IMR-90 (cell line): ENCODE measurements around the gene DRC7. TPM values are rescaled to one million over a fixed set of nuclear protein-coding genes. Genes with fewer than 3 reads are reported as not detected.

Experiments used
- ATAC-seq: fragments of 200-7000 bp; cut with Tn5 transposase; 2 replicates; pipeline ENCODE4 v1.9.1; 2020; ENCODE audit warnings: low read depth, mild to moderate bottlenecking, moderate library complexity
- BruUV-seq: library from RNA; stranded (reverse); fragments of 400-500 nt; replicated peaks from 2 replicates; lab custom pipeline; 2021; lab: Mats Ljungman, UMichigan
- CTCF ChIA-PET: fragments of 300-600 bp; formaldehyde crosslinking; extraction: SDS; loops from one replicate; lab custom pipeline; 2021; ENCODE audit warnings: antibody characterized with exemption; lab: Yijun Ruan, JAX
- POLR2A ChIA-PET: fragments of 300-600 bp; sonication (Branson Sonifier 250); formaldehyde crosslinking; loops from one replicate; lab custom pipeline; 2022; ENCODE audit warnings: antibody characterized with exemption; ENCODE audit not compliant: unreplicated experiment; lab: Charles Lee
- DNase-seq: peaks from one replicate; pipeline ENCODE4 v3.0.0; 2013
- H2AFZ ChIP-seq: replicated peaks from 2 replicates; pipeline ENCODE3; 2013; ENCODE audit warnings: low read length, mild to moderate bottlenecking; ENCODE audit not compliant: poor library complexity
- H2AK5ac ChIP-seq: 2 replicates; pipeline ENCODE4 v1.6.1; 2013; ENCODE audit warnings: low read depth, low read length, inconsistent platforms
- H2AK9ac ChIP-seq: replicated peaks from 2 replicates; pipeline ENCODE3; 2013; ENCODE audit warnings: mild to moderate bottlenecking, low read depth, low read length, moderate library complexity; ENCODE audit not compliant: poor library complexity
- H2BK120ac ChIP-seq: 2 replicates; pipeline ENCODE4 v1.6.1; 2013; ENCODE audit warnings: low read depth, low read length, inconsistent platforms
- H2BK15ac ChIP-seq: 3 replicates; pipeline ENCODE4 v1.6.1; 2013; ENCODE audit warnings: low read depth, low read length, inconsistent platforms
- H2BK20ac ChIP-seq: 2 replicates; pipeline ENCODE4 v1.6.1; 2013; ENCODE audit warnings: low read depth, mild to moderate bottlenecking, inconsistent platforms, low read length, moderate library complexity
- H2BK5ac ChIP-seq: 2 replicates; pipeline ENCODE4 v1.6.1; 2013; ENCODE audit warnings: mild to moderate bottlenecking, low read depth, low read length, inconsistent platforms; ENCODE audit not compliant: poor library complexity, severe bottlenecking
- H3K14ac ChIP-seq: replicated peaks from 2 replicates; pipeline ENCODE4 v1.6.1; 2013; ENCODE audit warnings: low read depth, low read length, inconsistent platforms
- H3K18ac ChIP-seq: 2 replicates; pipeline ENCODE4 v1.6.1; 2013; ENCODE audit warnings: low read depth, low read length, control low read depth
- H3K23ac ChIP-seq: 2 replicates; pipeline ENCODE4 v1.6.1; 2013; ENCODE audit warnings: low read depth, low read length, inconsistent platforms
- H3K27ac ChIP-seq: 2 replicates; pipeline ENCODE4 v1.5.1; 2013; ENCODE audit warnings: mild to moderate bottlenecking, control low read depth, low read length; ENCODE audit not compliant: insufficient read depth
- H3K27me3 ChIP-seq: 2 replicates; pipeline ENCODE4 v1.6.1; 2013; ENCODE audit warnings: low read length; ENCODE audit not compliant: control insufficient read depth, insufficient read depth
- H3K36me3 ChIP-seq: 2 replicates; pipeline ENCODE4 v1.6.1; 2013; ENCODE audit warnings: low read length, mixed read lengths; ENCODE audit not compliant: control insufficient read depth, insufficient read depth
- H3K4ac ChIP-seq: 2 replicates; pipeline ENCODE4 v1.6.1; 2013; ENCODE audit warnings: low read depth, low read length, inconsistent platforms
- H3K4me1 ChIP-seq: 2 replicates; pipeline ENCODE4 v1.6.1; 2013; ENCODE audit warnings: low read length, mixed read lengths; ENCODE audit not compliant: control insufficient read depth, insufficient read depth
- H3K4me2 ChIP-seq: 2 replicates; pipeline ENCODE4 v1.6.1; 2013; ENCODE audit warnings: low read depth, mild to moderate bottlenecking, control low read depth, low read length, moderate library complexity
- H3K4me3 ChIP-seq: 2 replicates; pipeline ENCODE4 v1.5.1; 2013; ENCODE audit warnings: low read depth, mild to moderate bottlenecking, control low read depth, low read length, moderate library complexity; ENCODE audit not compliant: insufficient read depth
- H3K56ac ChIP-seq: 2 replicates; pipeline ENCODE4 v1.6.1; 2013; ENCODE audit warnings: low read length, inconsistent platforms; ENCODE audit not compliant: insufficient read depth; ENCODE audit errors: extremely low read depth
- H3K79me1 ChIP-seq, 2 experiments: 2 replicates each; pipeline ENCODE4 v1.6.1; 2013; ENCODE audit warnings: low read length in 2 of 2, inconsistent platforms in 1 of 2, low read depth in 1 of 2
- H3K9ac ChIP-seq: 2 replicates; pipeline ENCODE4 v1.6.1; 2013; ENCODE audit warnings: low read depth, low read length, control low read depth
- H3K9me1 ChIP-seq: 2 replicates; pipeline ENCODE4 v1.6.1; 2013; ENCODE audit warnings: low read length, inconsistent platforms; ENCODE audit not compliant: insufficient read depth
- H3K9me3 ChIP-seq: 2 replicates; pipeline ENCODE4 v1.6.1; 2013; ENCODE audit warnings: low read length; ENCODE audit not compliant: control insufficient read depth, insufficient read depth
- H4K20me1 ChIP-seq: 2 replicates; pipeline ENCODE4 v1.6.1; 2013; ENCODE audit warnings: low read length, inconsistent platforms; ENCODE audit not compliant: insufficient read depth
- H4K5ac ChIP-seq: 2 replicates; pipeline ENCODE4 v1.6.1; 2013; ENCODE audit warnings: mild to moderate bottlenecking, low read depth, low read length, control low read depth
- H4K8ac ChIP-seq, 2 experiments: 2 replicates each; pipeline ENCODE4 v1.6.1; 2013; ENCODE audit warnings: low read depth in 2 of 2, low read length in 2 of 2, control low read depth in 1 of 2, inconsistent platforms in 1 of 2
- H4K91ac ChIP-seq: 2 replicates; pipeline ENCODE4 v1.6.1; 2013; ENCODE audit warnings: low read depth, low read length, inconsistent platforms; ENCODE audit not compliant: insufficient read depth
- BHLHE40 ChIP-seq: fragments of 150-350 bp; IDR thresholded peaks from 2 replicates; pipeline ENCODE4 v1.6.1; 2016; ENCODE audit warnings: mild to moderate bottlenecking, low read depth, low read length
- CEBPB ChIP-seq: IDR thresholded peaks from 2 replicates; pipeline ENCODE4 v1.6.1; 2012; ENCODE audit warnings: low read depth, low read length, improper control_type of control experiment
- CHD1 ChIP-seq: IDR thresholded peaks from 2 replicates; pipeline ENCODE4 v1.6.1; 2012; ENCODE audit warnings: low read depth, low read length, improper control_type of control experiment
- FOS ChIP-seq: fragments of 150-350 bp; IDR thresholded peaks from 2 replicates; pipeline ENCODE4 v1.6.1; 2016; ENCODE audit warnings: low read depth, low read length
- MAFK ChIP-seq: IDR thresholded peaks from 2 replicates; pipeline ENCODE4 v1.6.1; 2012; ENCODE audit warnings: low read depth, low read length, improper control_type of control experiment
- MAZ ChIP-seq: IDR thresholded peaks from 2 replicates; pipeline ENCODE4 v1.6.1; 2012; ENCODE audit warnings: low read depth, mild to moderate bottlenecking, low read length, improper control_type of control experiment, moderate library complexity, borderline replicate concordance
- MXI1 ChIP-seq: IDR thresholded peaks from 2 replicates; pipeline ENCODE4 v1.6.1; 2012; ENCODE audit warnings: low read depth, mild to moderate bottlenecking, low read length, moderate library complexity, borderline replicate concordance
- NFE2L2 ChIP-seq: fragments of 150-350 bp; IDR thresholded peaks from 2 replicates; pipeline ENCODE4 v1.6.1; 2016; ENCODE audit warnings: low read depth, mild to moderate bottlenecking, low read length
- POLR2A ChIP-seq: IDR thresholded peaks from 2 replicates; pipeline ENCODE4 v1.6.1; 2012; ENCODE audit warnings: mild to moderate bottlenecking, low read depth, low read length
- RAD21 ChIP-seq: IDR thresholded peaks from 2 replicates; pipeline ENCODE4 v1.6.1; 2012; ENCODE audit warnings: low read length, improper control_type of control experiment
- RCOR1 ChIP-seq: IDR thresholded peaks from 2 replicates; pipeline ENCODE4 v1.6.1; 2012; ENCODE audit warnings: mild to moderate bottlenecking, low read length, improper control_type of control experiment; ENCODE audit not compliant: insufficient replicate concordance
- RFX5 ChIP-seq: IDR thresholded peaks from 2 replicates; pipeline ENCODE4 v1.8.0; 2012; ENCODE audit warnings: low read depth, mild to moderate bottlenecking, low read length, moderate library complexity
- SMC3 ChIP-seq: fragments of 150-350 bp; IDR thresholded peaks from 2 replicates; pipeline ENCODE4 v1.6.1; 2016; ENCODE audit warnings: low read depth, mild to moderate bottlenecking, antibody characterized with exemption, low read length, moderate library complexity
- USF2 ChIP-seq: fragments of 150-350 bp; IDR thresholded peaks from 2 replicates; pipeline ENCODE4 v1.6.1; 2017; ENCODE audit warnings: mild to moderate bottlenecking, antibody characterized with exemption, low read length, low read depth
- WGBS, 2 experiments: methylation state at CpG; one replicate each; pipeline versions ENCODE4 v1.1.5 to v1.1.7; 2013; ENCODE audit warnings: missing lambda C conversion rate in 2 of 2; ENCODE audit not compliant: insufficient read length in 1 of 2; ENCODE audit errors: extremely low coverage in 2 of 2; 5-methylcytosine and 5-hydroxymethylcytosine counted together
- dilution Hi-C: fragments of 300-500 bp; cut with HindIII; formaldehyde crosslinking; loops from one replicate; pipeline ENCODE4 v1.14.3; 2018; ENCODE audit warnings: low sequenced_read_pairs; ENCODE audit not compliant: unreplicated experiment
- in situ Hi-C: fragments of 300-500 bp; cut with MboI; formaldehyde crosslinking; loops from 3 replicates; pipeline ENCODE4 v1.14.3; 2019; ENCODE audit warnings: low sequenced_read_pairs, inconsistent platforms, mixed read lengths
- intact Hi-C: fragments of 100-400 bp; cut with micrococcal nuclease; formaldehyde crosslinking; loops from 2 replicates; pipeline ENCODE4 v1.10.0; 2022
- polyA plus RNA-seq, 3 experiments: library from polyadenylated mRNA; depleted of rRNA; stranded (reverse); fragments of >200 nt; gene quantifications; 2 replicates each; pipeline ENCODE4 v1.2.3, GENCODE V29; 2012; ENCODE audit warnings: low replicate concordance in 1 of 3
- total RNA-seq: library from RNA; depleted of rRNA; stranded (reverse); fragments of >200 nt; gene quantifications from 2 replicates; pipeline ENCODE4 v1.2.3, GENCODE V29; 2012
- TF ChIP-seq, protein P1 (sequence below): fragments of 150-350 bp; IDR thresholded peaks from 2 replicates; pipeline ENCODE4 v1.6.1; 2016; ENCODE audit warnings: low read depth, mild to moderate bottlenecking, low read length, moderate library complexity, borderline replicate concordance
- TF ChIP-seq, protein P2 (sequence below): conservative IDR thresholded peaks from 2 replicates; pipeline ENCODE4 v1.5.1; 2012; ENCODE audit warnings: mild to moderate bottlenecking, low read depth, low read length, improper control_type of control experiment

DRC7 gene
- total and polyA plus RNA-seq, 2 of the 4 experiments (the other 2 are of a cell fraction), result not detected

GRCh38 chr16:57684626-57685358 lies 9.8 kb upstream of the DRC7 start:
- Histone ChIP-seq H3K27me3 (peaks cover 61% of the 10 kb centered on the region), H2BK5ac (no peak overlapping the region), H4K8ac (no peak overlapping the region), H2AK5ac (no peak overlapping the region), H3K18ac (no peak overlapping the region), H4K91ac (no peak overlapping the region), H4K20me1 (no peaks in the 10 kb centered on the region), H3K23ac (no peak overlapping the region), H2AFZ (no peak overlapping the region), H2BK20ac (no peak overlapping the region), H3K4me2 (no peak overlapping the region), H3K9me3 (no peaks in the 10 kb centered on the region), H2BK15ac (no peak overlapping the region), H3K9me1 (no peaks in the 10 kb centered on the region), H2AK9ac (no peak overlapping the region), H3K4me3 (no peak overlapping the region), H3K79me1 (no peaks in the 10 kb centered on the region), H3K36me3 (no peaks in the 10 kb centered on the region), H3K27ac (no peak overlapping the region), H3K4me1 (no peaks in the 10 kb centered on the region), H3K4ac (no peak overlapping the region), H3K9ac (no peak overlapping the region), H3K14ac (no peak overlapping the region), H3K56ac (no peak overlapping the region), H4K5ac (no peak overlapping the region), H2BK120ac (no peak overlapping the region)
- ChIA-PET CTCF (no interaction called here), POLR2A (no interaction called here)
- dilution Hi-C loops, result no loop called here
- in situ Hi-C loops, result no loop called here
- intact Hi-C loops, result no loop called here
- 83% methylated on average over 3 of the region's 8 CpGs; no CpG with 5 or more reads in 1 of the 2 experiments for WGBS, 2 experiments
- TF ChIP-seq BHLHE40 (no peak), MXI1 (no peak), USF2 (no peak), RCOR1 (no peak), SMC3 (no peak), CEBPB (no peak), CHD1 (no peak), MAFK (no peak), FOS (no peak), RFX5 (no peak), NFE2L2 (no peak), POLR2A (no peak), MAZ (no peak), RAD21 (no peak)
- TF ChIP-seq, protein P1, sequence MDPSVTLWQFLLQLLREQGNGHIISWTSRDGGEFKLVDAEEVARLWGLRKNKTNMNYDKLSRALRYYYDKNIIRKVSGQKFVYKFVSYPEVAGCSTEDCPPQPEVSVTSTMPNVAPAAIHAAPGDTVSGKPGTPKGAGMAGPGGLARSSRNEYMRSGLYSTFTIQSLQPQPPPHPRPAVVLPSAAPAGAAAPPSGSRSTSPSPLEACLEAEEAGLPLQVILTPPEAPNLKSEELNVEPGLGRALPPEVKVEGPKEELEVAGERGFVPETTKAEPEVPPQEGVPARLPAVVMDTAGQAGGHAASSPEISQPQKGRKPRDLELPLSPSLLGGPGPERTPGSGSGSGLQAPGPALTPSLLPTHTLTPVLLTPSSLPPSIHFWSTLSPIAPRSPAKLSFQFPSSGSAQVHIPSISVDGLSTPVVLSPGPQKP, result no peak
- TF ChIP-seq, protein P2, sequence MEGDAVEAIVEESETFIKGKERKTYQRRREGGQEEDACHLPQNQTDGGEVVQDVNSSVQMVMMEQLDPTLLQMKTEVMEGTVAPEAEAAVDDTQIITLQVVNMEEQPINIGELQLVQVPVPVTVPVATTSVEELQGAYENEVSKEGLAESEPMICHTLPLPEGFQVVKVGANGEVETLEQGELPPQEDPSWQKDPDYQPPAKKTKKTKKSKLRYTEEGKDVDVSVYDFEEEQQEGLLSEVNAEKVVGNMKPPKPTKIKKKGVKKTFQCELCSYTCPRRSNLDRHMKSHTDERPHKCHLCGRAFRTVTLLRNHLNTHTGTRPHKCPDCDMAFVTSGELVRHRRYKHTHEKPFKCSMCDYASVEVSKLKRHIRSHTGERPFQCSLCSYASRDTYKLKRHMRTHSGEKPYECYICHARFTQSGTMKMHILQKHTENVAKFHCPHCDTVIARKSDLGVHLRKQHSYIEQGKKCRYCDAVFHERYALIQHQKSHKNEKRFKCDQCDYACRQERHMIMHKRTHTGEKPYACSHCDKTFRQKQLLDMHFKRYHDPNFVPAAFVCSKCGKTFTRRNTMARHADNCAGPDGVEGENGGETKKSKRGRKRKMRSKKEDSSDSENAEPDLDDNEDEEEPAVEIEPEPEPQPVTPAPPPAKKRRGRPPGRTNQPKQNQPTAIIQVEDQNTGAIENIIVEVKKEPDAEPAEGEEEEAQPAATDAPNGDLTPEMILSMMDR, result no peak
- DNase-seq, result no peak
- no peak for ATAC-seq
- BruUV-seq, result no TSS peak
